ENCODE results near the gene ASH1L.

GRCh38 chr1:155326631-155327037, 236.0 kb downstream of the ASH1L start:
- TF ChIP-seq CTCF (IDR thresholded peaks at IDR 0.05) (no peak), POLR2A (IDR thresholded peaks at IDR 0.05; ENCODE audit: low read depth) (no peak), POLR2AphosphoS5 (IDR thresholded peaks at IDR 0.05) (no peak), EP300 (IDR thresholded peaks at IDR 0.05) (no peak)
